ENCODE measurements around the gene USP15. TPM values are rescaled to one million over a fixed set of nuclear protein-coding genes. Genes with fewer than 3 reads are reported as not detected.

The USP15 gene
- total and polyA plus RNA-seq, 4 experiments from 2014 or later, result 79.1 to 156 (median 119) TPM

GRCh38 chr12:62291864-62292760 lies 31.9 kb downstream of the USP15 start:
- intact Hi-C loops (cut with micrococcal nuclease), result no loop called here
- CTCF ChIA-PET (ENCODE audit: partially characterized antibody), result no interaction called here
- H3K27ac Mint-ChIP-seq, result peak overlapping the region in 1 of 7 donors; percentile 62

GRCh38 chr12:62292761-62293344 lies 32.6 kb downstream of the USP15 start:
- Histone ChIP-seq H3K36me3 (ENCODE audit: insufficient read depth, low read length) (peaks cover 28% of the 10 kb centered on the region), H3K27ac (ENCODE audit: low read depth, low read length) (no peak overlapping the region), H3K9me3 (ENCODE audit: control insufficient read depth in 1 of 2, low read length in 2 of 2) (peaks cover 0 to 4% of the 10 kb centered on the region in 2 donors), H3K4me1 (ENCODE audit: insufficient read depth, low read length) (peaks cover 32% of the 10 kb centered on the region), H3K27me3 (ENCODE audit: insufficient read depth, low read length) (no peaks in the 10 kb centered on the region), H3K4me3 (ENCODE audit: low read length in 2 of 2) (no peak overlapping the region)
- Mint-ChIP-seq H3K9me3 (peaks cover 7 to 32% (median 18%) of the 10 kb centered on the region in 8 donors), H3K36me3 (peaks cover 64 to 69% of the 10 kb centered on the region in 2 donors), H3K4me3 (peak overlapping the region in 2 of 8 donors; percentile 53 to 64), H3K4me1 (peaks cover 47 to 80% (median 63%) of the 10 kb centered on the region in 4 donors), H3K27me3 (no peaks in the 10 kb centered on the region), H3K27ac (peak overlapping the region in 4 of 7 donors; percentile 3 to 62 (median 36))
- POLR2A ChIA-PET (ENCODE audit: partially characterized antibody), result interaction anchor here (1.3 kb wide), 1 partner anchor 10 kb away, joined by 4 read pairs; no protein-coding TSS in a partner anchor
- intact Hi-C loops (cut with micrococcal nuclease), result no loop called here
- DNase-seq, result no peak
- CTCF ChIA-PET (ENCODE audit: partially characterized antibody), result no interaction called here

More at GRCh38 chr12:62291864-62292760, 31.9 kb downstream of the USP15 start:
- DNase-seq, result no peak
- peaks cover 0 to 4% of the 10 kb centered on the region in 2 donors for H3K9me3 ChIP-seq (ENCODE audit: control insufficient read depth in 1 of 2, low read length in 2 of 2)
- peaks cover 37% of the 10 kb centered on the region for H3K4me1 ChIP-seq (ENCODE audit: insufficient read depth, low read length)
- H3K9me3 Mint-ChIP-seq, result peaks cover 7 to 31% (median 19%) of the 10 kb centered on the region in 8 donors
- POLR2A ChIA-PET (ENCODE audit: partially characterized antibody), result interaction anchor here (1.3 kb wide), 1 partner anchor 9 kb away, joined by 4 read pairs; no protein-coding TSS in a partner anchor
- H3K4me3 Mint-ChIP-seq, result peak overlapping the region in 5 of 8 donors; percentile 12 to 63 (median 26)
- no peak overlapping the region for H3K4me3 ChIP-seq (ENCODE audit: low read length in 2 of 2)
- H3K27me3 ChIP-seq (ENCODE audit: insufficient read depth, low read length), result no peaks in the 10 kb centered on the region
- no peak overlapping the region for H3K27ac ChIP-seq (ENCODE audit: low read depth, low read length)
- no peaks in the 10 kb centered on the region for H3K27me3 Mint-ChIP-seq
- peaks cover 22% of the 10 kb centered on the region for H3K36me3 ChIP-seq (ENCODE audit: insufficient read depth, low read length)
- H3K36me3 Mint-ChIP-seq, result peaks cover 62 to 69% of the 10 kb centered on the region in 2 donors
- peaks cover 54 to 82% (median 65%) of the 10 kb centered on the region in 4 donors for H3K4me1 Mint-ChIP-seq

GRCh38 chr12:62294378-62294777 lies 34.2 kb downstream of the USP15 start:
- ChIA-PET CTCF (ENCODE audit: partially characterized antibody) (no interaction called here), POLR2A (ENCODE audit: partially characterized antibody) (no interaction called here)
- H3K9me3 ChIP-seq (ENCODE audit: control insufficient read depth in 1 of 2, low read length in 2 of 2), result peaks cover 0 to 4% of the 10 kb centered on the region in 2 donors
- H3K9me3 Mint-ChIP-seq, result peaks cover 7 to 23% (median 16%) of the 10 kb centered on the region in 8 donors
- H3K4me1 Mint-ChIP-seq, result peaks cover 36 to 76% (median 57%) of the 10 kb centered on the region in 4 donors
- no peak overlapping the region for H3K27ac Mint-ChIP-seq
- DNase-seq, result no peak
- H3K27me3 ChIP-seq (ENCODE audit: insufficient read depth, low read length), result no peaks in the 10 kb centered on the region
- peaks cover 26% of the 10 kb centered on the region for H3K4me1 ChIP-seq (ENCODE audit: insufficient read depth, low read length)
- peaks cover 63 to 71% of the 10 kb centered on the region in 2 donors for H3K36me3 Mint-ChIP-seq
- no peak overlapping the region for H3K27ac ChIP-seq (ENCODE audit: low read depth, low read length)
- no peak overlapping the region for H3K4me3 Mint-ChIP-seq
- peaks cover 31% of the 10 kb centered on the region for H3K36me3 ChIP-seq (ENCODE audit: insufficient read depth, low read length)
- no peaks in the 10 kb centered on the region for H3K27me3 Mint-ChIP-seq
- no peak overlapping the region for H3K4me3 ChIP-seq (ENCODE audit: low read length in 2 of 2)
- intact Hi-C loops (cut with micrococcal nuclease), result no loop called here

GRCh38 chr12:62296001-62296400 lies 35.8 kb downstream of the USP15 start:
- peaks cover 0 to 9% (median 2%) of the 10 kb centered on the region in 8 donors for H3K9me3 Mint-ChIP-seq
- peak overlapping the region in 1 of 8 donors; percentile 2 for H3K4me3 Mint-ChIP-seq
- CTCF ChIA-PET (ENCODE audit: partially characterized antibody), result no interaction called here
- no peak for DNase-seq
- H3K9me3 ChIP-seq (ENCODE audit: control insufficient read depth in 1 of 2, low read length in 2 of 2), result no peaks in the 10 kb centered on the region
- H3K36me3 ChIP-seq (ENCODE audit: insufficient read depth, low read length), result peaks cover 31% of the 10 kb centered on the region
- no peaks in the 10 kb centered on the region for H3K27me3 Mint-ChIP-seq
- no peaks in the 10 kb centered on the region for H3K27me3 ChIP-seq (ENCODE audit: insufficient read depth, low read length)
- no peak overlapping the region for H3K4me3 ChIP-seq (ENCODE audit: low read length in 2 of 2)
- peaks cover 38% of the 10 kb centered on the region for H3K4me1 ChIP-seq (ENCODE audit: insufficient read depth, low read length)
- intact Hi-C loops (cut with micrococcal nuclease), result loop anchor here (5.0 kb wide), 1 partner anchor 34 kb away; the partner anchor contains the start of gene USP15
- peaks cover 61 to 73% of the 10 kb centered on the region in 2 donors for H3K36me3 Mint-ChIP-seq
- peaks cover 35 to 76% (median 56%) of the 10 kb centered on the region in 4 donors for H3K4me1 Mint-ChIP-seq
- H3K27ac Mint-ChIP-seq, result peak overlapping the region in 2 of 7 donors; percentile 14 to 47
- no peak overlapping the region for H3K27ac ChIP-seq (ENCODE audit: low read depth, low read length)
- POLR2A ChIA-PET (ENCODE audit: partially characterized antibody), result no interaction called here

- Histone ChIP-seq H3K9me3 (ENCODE audit: control insufficient read depth in 1 of 2, low read length in 2 of 2) (no peaks in the 10 kb centered on the region), H3K36me3 (ENCODE audit: insufficient read depth, low read length) (peaks cover 31% of the 10 kb centered on the region), H3K27me3 (ENCODE audit: insufficient read depth, low read length) (no peaks in the 10 kb centered on the region), H3K4me3 (ENCODE audit: low read length in 2 of 2) (no peak overlapping the region), H3K4me1 (ENCODE audit: insufficient read depth, low read length) (peaks cover 29% of the 10 kb centered on the region), H3K27ac (ENCODE audit: low read depth, low read length) (no peak overlapping the region)
- ChIA-PET POLR2A (ENCODE audit: partially characterized antibody) (no interaction called here), CTCF (ENCODE audit: partially characterized antibody) (interaction anchor here (0.9 kb wide), 1 partner anchor 43 kb away, joined by 3 read pairs; no protein-coding TSS in a partner anchor)
- H3K36me3 Mint-ChIP-seq, result peaks cover 63 to 75% of the 10 kb centered on the region in 2 donors
- peaks cover 0 to 5% (median 0%) of the 10 kb centered on the region in 8 donors for H3K9me3 Mint-ChIP-seq
- H3K4me1 Mint-ChIP-seq, result peaks cover 37 to 77% (median 57%) of the 10 kb centered on the region in 4 donors
- intact Hi-C loops (cut with micrococcal nuclease), result loop anchor here (5.0 kb wide), 1 partner anchor 35 kb away; the partner anchor contains the start of gene USP15
- no peaks in the 10 kb centered on the region for H3K27me3 Mint-ChIP-seq
- no peak for DNase-seq
- H3K4me3 Mint-ChIP-seq, result peak overlapping the region in 1 of 8 donors; percentile 50
- peak overlapping the region in 4 of 7 donors; percentile 22 to 83 (median 53) for H3K27ac Mint-ChIP-seq
These were observed 37.1 kb downstream of the USP15 start for GRCh38 chr12:62297321-62297720.

GRCh38 chr12:62299617-62300016 lies 39.4 kb downstream of the USP15 start:
- DNase-seq, result no peak
- Mint-ChIP-seq H3K27me3 (no peaks in the 10 kb centered on the region), H3K4me1 (peaks cover 30 to 67% (median 52%) of the 10 kb centered on the region in 4 donors), H3K4me3 (peak overlapping the region in 2 of 8 donors; percentile 7 to 50), H3K36me3 (peaks cover 79 to 86% of the 10 kb centered on the region in 2 donors), H3K9me3 (peaks cover 0 to 10% (median 7%) of the 10 kb centered on the region in 8 donors), H3K27ac (no peak overlapping the region)
- POLR2A ChIA-PET (ENCODE audit: partially characterized antibody), result no interaction called here
- peaks cover 48% of the 10 kb centered on the region for H3K36me3 ChIP-seq (ENCODE audit: insufficient read depth, low read length)
- H3K27ac ChIP-seq (ENCODE audit: low read depth, low read length), result no peak overlapping the region
- CTCF ChIA-PET (ENCODE audit: partially characterized antibody), result no interaction called here
- peaks cover 20% of the 10 kb centered on the region for H3K4me1 ChIP-seq (ENCODE audit: insufficient read depth, low read length)
- H3K9me3 ChIP-seq (ENCODE audit: control insufficient read depth in 1 of 2, low read length in 2 of 2), result peaks cover 0 to 4% of the 10 kb centered on the region in 2 donors
- no peak overlapping the region for H3K4me3 ChIP-seq (ENCODE audit: low read length in 2 of 2)
- H3K27me3 ChIP-seq (ENCODE audit: insufficient read depth, low read length), result no peaks in the 10 kb centered on the region
- intact Hi-C loops (cut with micrococcal nuclease), result loop anchor here (5.0 kb wide), 1 partner anchor 37 kb away; the partner anchor contains the start of gene USP15
